Liver (tissue), 9 donors: Measurements from ENCODE around the gene TMPRSS9. TPM values are rescaled to one million over a fixed set of nuclear protein-coding genes. Genes with fewer than 3 reads are reported as not detected.

ENCODE experiments used
- DNase-seq: peaks from one replicate; pipeline ENCODE4 v3.0.0-alpha.2; 2017; ENCODE audit warnings: low spot score
- H3K27ac ChIP-seq, 2 donors: one replicate each; pipeline ENCODE4 v1.7.0; 2013; ENCODE audit warnings: inconsistent platforms in 2 of 2, low read length in 2 of 2, control low read depth in 1 of 2, low read depth in 1 of 2, mild to moderate bottlenecking in 1 of 2
- H3K27me3 ChIP-seq, 4 donors: one replicate each; pipeline versions ENCODE4 v1.6.1 to v1.7.0; 2013; ENCODE audit warnings: low read length in 3 of 4, inconsistent platforms in 1 of 4, mild to moderate bottlenecking in 1 of 4, moderate library complexity in 1 of 4; ENCODE audit not compliant: control insufficient read depth in 4 of 4, insufficient read depth in 4 of 4
- H3K36me3 ChIP-seq, 4 donors: one replicate each; pipeline versions ENCODE4 v1.6.1 to v1.7.0; 2013; ENCODE audit warnings: low read length in 3 of 4, mild to moderate bottlenecking in 3 of 4, low read depth in 1 of 4, moderate library complexity in 1 of 4; ENCODE audit not compliant: control insufficient read depth in 4 of 4, insufficient read depth in 3 of 4
- H3K4me1 ChIP-seq, 4 donors: one replicate each; pipeline versions ENCODE4 v1.6.1 to v1.7.0; 2013; ENCODE audit warnings: low read length in 3 of 4, mild to moderate bottlenecking in 3 of 4, moderate library complexity in 1 of 4; ENCODE audit not compliant: control insufficient read depth in 4 of 4, insufficient read depth in 4 of 4
- H3K4me3 ChIP-seq, 3 donors: one replicate each; pipeline versions ENCODE4 v1.6.1 to v1.7.0; 2013; ENCODE audit warnings: low read length in 3 of 3, control low read depth in 1 of 3, low read depth in 1 of 3, mild to moderate bottlenecking in 1 of 3
- H3K9ac ChIP-seq, 2 donors: one replicate each; pipeline ENCODE4 v1.7.0; 2013; ENCODE audit warnings: low read length in 2 of 2, mild to moderate bottlenecking in 2 of 2, moderate library complexity in 2 of 2, control low read depth in 1 of 2, low read depth in 1 of 2
- H3K9me3 ChIP-seq, 4 donors: one replicate each; pipeline versions ENCODE4 v1.6.1 to v1.7.0; 2013; ENCODE audit warnings: low read length in 3 of 4; ENCODE audit not compliant: control insufficient read depth in 4 of 4
- EGR1 ChIP-seq, 2 donors: IDR thresholded peaks; 2 replicates each; pipeline ENCODE4 v1.6.1; 2016 to 2018; ENCODE audit warnings: antibody characterized with exemption in 2 of 2, low read depth in 2 of 2
- FOXA1 ChIP-seq: IDR thresholded peaks from 2 replicates; pipeline ENCODE4 v1.6.1; 2016; ENCODE audit warnings: antibody characterized with exemption
- FOXA2 ChIP-seq: IDR thresholded peaks from 2 replicates; pipeline ENCODE4 v1.6.1; 2016; ENCODE audit warnings: antibody characterized with exemption
- GABPA ChIP-seq, 2 donors: IDR thresholded peaks in 1 of 2; conservative IDR thresholded peaks in 1 of 2; 2 replicates each; pipeline ENCODE4 v1.6.1; 2016; ENCODE audit warnings: antibody characterized with exemption in 2 of 2, mild to moderate bottlenecking in 1 of 2, moderate library complexity in 1 of 2
- HNF4A ChIP-seq, 2 donors: conservative IDR thresholded peaks; 2 replicates each; pipeline ENCODE4 v1.6.1; 2016; ENCODE audit warnings: antibody characterized with exemption in 2 of 2, mild to moderate bottlenecking in 2 of 2
- HNF4G ChIP-seq: IDR thresholded peaks from 2 replicates; pipeline ENCODE4 v1.6.1; 2016; ENCODE audit warnings: antibody characterized with exemption
- JUND ChIP-seq, 2 donors: IDR thresholded peaks; 2 replicates each; pipeline ENCODE4 v1.6.1; 2016; ENCODE audit warnings: antibody characterized with exemption in 2 of 2
- NR2F2 ChIP-seq: IDR thresholded peaks from 2 replicates; pipeline ENCODE4 v1.6.1; 2016; ENCODE audit warnings: antibody characterized with exemption
- RAD21 ChIP-seq, 2 donors: IDR thresholded peaks; 2 replicates each; pipeline ENCODE4 v1.6.1; 2016; ENCODE audit warnings: antibody characterized with exemption in 2 of 2, mild to moderate bottlenecking in 2 of 2
- RXRA ChIP-seq, 2 donors: IDR thresholded peaks; 2 replicates each; pipeline ENCODE4 v1.6.1; 2017 to 2018; ENCODE audit warnings: antibody characterized with exemption in 2 of 2, mild to moderate bottlenecking in 1 of 2
- SP1 ChIP-seq: IDR thresholded peaks from 2 replicates; pipeline ENCODE4 v1.6.1; 2018; ENCODE audit warnings: antibody characterized with exemption, mild to moderate bottlenecking
- YY1 ChIP-seq: IDR thresholded peaks from 2 replicates; pipeline ENCODE4 v1.6.1; 2016; ENCODE audit warnings: antibody characterized with exemption, mild to moderate bottlenecking
- WGBS: extraction: QIAGEN DNeasy Blood & Tissue Kit; methylation state at CpG from one replicate; pipeline ENCODE4 v1.1.7; 2013; 5-methylcytosine and 5-hydroxymethylcytosine counted together
- polyA plus RNA-seq, 2 donors: library from polyadenylated mRNA; stranded (reverse) in 1 of 2; unstranded in 1 of 2; fragments of 200-250 nt in 1 of 2; fragments of >200 nt in 1 of 2; fragmentation: Nextera tagmentation in 1 of 2; extraction: Ambion mirVana in 1 of 2; gene quantifications; one replicate each; pipeline versions ENCODE4 v1.2.1 to v1.2.3, GENCODE V29; 2013 to 2015
- total RNA-seq, 2 donors: library from RNA; depleted of rRNA; stranded (reverse); fragments of >200 nt; gene quantifications; one replicate each; pipeline ENCODE4 v1.2.3, GENCODE V29; 2014
- TF ChIP-seq, protein P1 (sequence below): IDR thresholded peaks from 2 replicates; pipeline ENCODE4 v1.6.1; 2016; ENCODE audit warnings: antibody characterized with exemption, mild to moderate bottlenecking
- TF ChIP-seq, protein P2 (sequence below): fragments of 150-350 bp; IDR thresholded peaks from 2 replicates; pipeline ENCODE4 v1.5.1; 2017; ENCODE audit warnings: improper control_type of control experiment, low read depth, low read length; ENCODE audit not compliant: missing input control
- TF ChIP-seq, protein P3 (sequence below): IDR thresholded peaks from 2 replicates; pipeline ENCODE4 v1.6.1; 2016; ENCODE audit warnings: antibody characterized with exemption
- donor health status: healthy.
- donor health status: healthy.
- donor health status: healthy.
- donor health status: healthy.
- donor health status: healthy.

TMPRSS9 gene
- total and polyA plus RNA-seq, 4 donors = 0.39 to 24.8 (median 1.5) TPM

DNA sequence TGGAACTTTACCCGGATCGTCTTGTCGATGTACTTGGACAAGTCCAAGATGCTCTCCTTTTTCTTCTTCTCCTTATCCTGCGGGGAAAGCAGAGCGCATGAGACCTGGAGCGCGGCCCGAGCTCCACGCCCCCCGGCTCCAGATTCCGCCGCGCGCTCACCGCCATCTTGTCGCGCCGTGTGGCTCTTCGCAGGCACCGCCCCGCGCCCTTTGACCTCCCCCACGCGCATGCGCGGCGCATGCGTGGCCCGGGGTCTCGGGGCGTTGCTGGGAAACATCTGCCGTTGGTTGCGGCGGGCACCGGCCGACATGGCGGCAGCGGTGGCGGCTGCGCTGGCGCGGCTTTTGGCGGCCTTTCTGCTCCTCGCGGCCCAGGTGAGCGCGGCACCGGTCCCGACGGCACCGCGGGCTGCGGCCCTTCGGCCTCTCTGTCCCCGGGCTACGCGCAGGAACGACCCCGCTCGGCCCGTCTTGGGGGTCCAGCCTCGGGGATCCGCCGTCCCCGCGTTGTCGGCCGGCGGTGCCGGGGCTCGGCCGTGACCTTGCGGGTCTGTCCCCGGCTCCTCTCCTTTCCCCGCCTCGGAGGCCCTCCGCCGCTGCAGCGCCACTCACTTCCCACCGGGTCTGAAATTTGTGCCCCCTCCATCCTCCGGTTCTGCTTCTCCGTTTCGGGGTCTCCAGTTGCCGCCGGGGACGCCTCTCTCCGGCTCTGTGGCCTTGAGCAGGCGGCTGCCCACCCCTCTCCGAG lies 31.5 kb upstream of the TMPRSS9 start, which contains the start of the genes LSM7 and SPPL2B:
LSM7 (minus strand) TSS at position 186 of the 748 bp plus-strand sequence; CDS start at position 166, 20 bp downstream.
SPPL2B (plus strand) TSS at position 284 of the 748 bp plus-strand sequence; CDS start at position 310, 26 bp downstream.
- no peaks in the 10 kb centered on the region for H3K9me3 ChIP-seq
- peak within 1 kb of the TSS; percentile 51 to 84 for H3K9ac ChIP-seq
- DNase-seq = peak; percentile 94
- H3K4me1 ChIP-seq = peaks cover 16 to 40% (median 33%) of the 10 kb centered on the region in 4 donors
- H3K27me3 ChIP-seq = no peaks in the 10 kb centered on the region
- H3K36me3 ChIP-seq = peaks cover 0 to 6% (median 0%) of the 10 kb centered on the region in 4 donors
- WGBS = under 1% methylated on average over 89 of the region's 89 CpGs
- peak within 1 kb of the TSS; percentile 86 to 96 (median 90) for H3K4me3 ChIP-seq
- peak within 1 kb of the TSS; percentile 11 to 62 for H3K27ac ChIP-seq
- TF ChIP-seq HNF4A (conservative IDR thresholded peaks at IDR 0.05) (no peak), YY1 (peak; percentile 98), RAD21 (IDR thresholded peaks at IDR 0.05) (peak in 1 of 2 donors; percentile 23), FOXA1 (no peak)

DNA sequence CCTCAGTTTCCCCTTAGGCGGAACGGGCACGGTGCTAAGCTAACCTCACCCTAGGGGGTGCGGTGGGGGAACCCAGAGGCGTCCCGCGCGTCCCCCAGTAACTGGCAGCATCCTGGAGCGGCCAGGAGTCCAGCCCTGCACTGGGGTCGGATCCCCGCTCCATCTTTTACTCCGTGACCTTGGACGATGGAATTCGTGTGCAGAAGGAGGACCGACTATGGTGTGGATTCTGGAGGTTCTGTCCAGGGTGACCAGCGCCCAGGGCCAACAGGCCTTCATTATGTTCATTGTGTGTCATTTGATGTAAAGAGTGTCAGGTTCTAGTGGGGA lies 31.0 kb upstream of the TMPRSS9 start:
- Histone ChIP-seq H3K4me3 (peak overlapping the region; percentile 86 to 96 (median 90)), H3K4me1 (peaks cover 16 to 40% (median 33%) of the 10 kb centered on the region in 4 donors), H3K36me3 (peaks cover 0 to 4% (median 0%) of the 10 kb centered on the region in 4 donors), H3K27me3 (no peaks in the 10 kb centered on the region), H3K9ac (peak overlapping the region in 1 of 2 donors; percentile 84), H3K9me3 (no peaks in the 10 kb centered on the region), H3K27ac (peak overlapping the region in 1 of 2 donors; percentile 62)
- 6% methylated on average over 16 of the region's 16 CpGs for WGBS
- TF ChIP-seq SP1 (no peak), RAD21 (IDR thresholded peaks at IDR 0.05) (no peak), NR2F2 (no peak), FOXA2 (no peak), JUND (IDR thresholded peaks at IDR 0.05) (no peak), YY1 (no peak), EGR1 (IDR thresholded peaks at IDR 0.05; ENCODE audit: low read depth in 2 of 2) (no peak), GABPA (IDR thresholded peaks at IDR 0.05 in 1 of 2, conservative IDR thresholded peaks at IDR 0.05 in 1 of 2) (no peak), RXRA (IDR thresholded peaks at IDR 0.05) (no peak), HNF4G (no peak), FOXA1 (no peak), HNF4A (conservative IDR thresholded peaks at IDR 0.05) (no peak)
- TF ChIP-seq, protein P1, sequence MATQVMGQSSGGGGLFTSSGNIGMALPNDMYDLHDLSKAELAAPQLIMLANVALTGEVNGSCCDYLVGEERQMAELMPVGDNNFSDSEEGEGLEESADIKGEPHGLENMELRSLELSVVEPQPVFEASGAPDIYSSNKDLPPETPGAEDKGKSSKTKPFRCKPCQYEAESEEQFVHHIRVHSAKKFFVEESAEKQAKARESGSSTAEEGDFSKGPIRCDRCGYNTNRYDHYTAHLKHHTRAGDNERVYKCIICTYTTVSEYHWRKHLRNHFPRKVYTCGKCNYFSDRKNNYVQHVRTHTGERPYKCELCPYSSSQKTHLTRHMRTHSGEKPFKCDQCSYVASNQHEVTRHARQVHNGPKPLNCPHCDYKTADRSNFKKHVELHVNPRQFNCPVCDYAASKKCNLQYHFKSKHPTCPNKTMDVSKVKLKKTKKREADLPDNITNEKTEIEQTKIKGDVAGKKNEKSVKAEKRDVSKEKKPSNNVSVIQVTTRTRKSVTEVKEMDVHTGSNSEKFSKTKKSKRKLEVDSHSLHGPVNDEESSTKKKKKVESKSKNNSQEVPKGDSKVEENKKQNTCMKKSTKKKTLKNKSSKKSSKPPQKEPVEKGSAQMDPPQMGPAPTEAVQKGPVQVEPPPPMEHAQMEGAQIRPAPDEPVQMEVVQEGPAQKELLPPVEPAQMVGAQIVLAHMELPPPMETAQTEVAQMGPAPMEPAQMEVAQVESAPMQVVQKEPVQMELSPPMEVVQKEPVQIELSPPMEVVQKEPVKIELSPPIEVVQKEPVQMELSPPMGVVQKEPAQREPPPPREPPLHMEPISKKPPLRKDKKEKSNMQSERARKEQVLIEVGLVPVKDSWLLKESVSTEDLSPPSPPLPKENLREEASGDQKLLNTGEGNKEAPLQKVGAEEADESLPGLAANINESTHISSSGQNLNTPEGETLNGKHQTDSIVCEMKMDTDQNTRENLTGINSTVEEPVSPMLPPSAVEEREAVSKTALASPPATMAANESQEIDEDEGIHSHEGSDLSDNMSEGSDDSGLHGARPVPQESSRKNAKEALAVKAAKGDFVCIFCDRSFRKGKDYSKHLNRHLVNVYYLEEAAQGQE = no peak
- TF ChIP-seq, protein P2, sequence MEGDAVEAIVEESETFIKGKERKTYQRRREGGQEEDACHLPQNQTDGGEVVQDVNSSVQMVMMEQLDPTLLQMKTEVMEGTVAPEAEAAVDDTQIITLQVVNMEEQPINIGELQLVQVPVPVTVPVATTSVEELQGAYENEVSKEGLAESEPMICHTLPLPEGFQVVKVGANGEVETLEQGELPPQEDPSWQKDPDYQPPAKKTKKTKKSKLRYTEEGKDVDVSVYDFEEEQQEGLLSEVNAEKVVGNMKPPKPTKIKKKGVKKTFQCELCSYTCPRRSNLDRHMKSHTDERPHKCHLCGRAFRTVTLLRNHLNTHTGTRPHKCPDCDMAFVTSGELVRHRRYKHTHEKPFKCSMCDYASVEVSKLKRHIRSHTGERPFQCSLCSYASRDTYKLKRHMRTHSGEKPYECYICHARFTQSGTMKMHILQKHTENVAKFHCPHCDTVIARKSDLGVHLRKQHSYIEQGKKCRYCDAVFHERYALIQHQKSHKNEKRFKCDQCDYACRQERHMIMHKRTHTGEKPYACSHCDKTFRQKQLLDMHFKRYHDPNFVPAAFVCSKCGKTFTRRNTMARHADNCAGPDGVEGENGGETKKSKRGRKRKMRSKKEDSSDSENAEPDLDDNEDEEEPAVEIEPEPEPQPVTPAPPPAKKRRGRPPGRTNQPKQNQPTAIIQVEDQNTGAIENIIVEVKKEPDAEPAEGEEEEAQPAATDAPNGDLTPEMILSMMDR = no peak
- TF ChIP-seq, protein P3, sequence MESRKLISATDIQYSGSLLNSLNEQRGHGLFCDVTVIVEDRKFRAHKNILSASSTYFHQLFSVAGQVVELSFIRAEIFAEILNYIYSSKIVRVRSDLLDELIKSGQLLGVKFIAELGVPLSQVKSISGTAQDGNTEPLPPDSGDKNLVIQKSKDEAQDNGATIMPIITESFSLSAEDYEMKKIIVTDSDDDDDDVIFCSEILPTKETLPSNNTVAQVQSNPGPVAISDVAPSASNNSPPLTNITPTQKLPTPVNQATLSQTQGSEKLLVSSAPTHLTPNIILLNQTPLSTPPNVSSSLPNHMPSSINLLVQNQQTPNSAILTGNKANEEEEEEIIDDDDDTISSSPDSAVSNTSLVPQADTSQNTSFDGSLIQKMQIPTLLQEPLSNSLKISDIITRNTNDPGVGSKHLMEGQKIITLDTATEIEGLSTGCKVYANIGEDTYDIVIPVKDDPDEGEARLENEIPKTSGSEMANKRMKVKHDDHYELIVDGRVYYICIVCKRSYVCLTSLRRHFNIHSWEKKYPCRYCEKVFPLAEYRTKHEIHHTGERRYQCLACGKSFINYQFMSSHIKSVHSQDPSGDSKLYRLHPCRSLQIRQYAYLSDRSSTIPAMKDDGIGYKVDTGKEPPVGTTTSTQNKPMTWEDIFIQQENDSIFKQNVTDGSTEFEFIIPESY = no peak
- no peak for DNase-seq
